NCI-H187 (cell line): ENCODE measurements around the gene GNAZ.

Source experiments
- DNase-seq, 2 experiments: peaks; one replicate each; lab custom pipeline; 2025; lab: John Stamatoyannopoulos, UW

GNAZ gene

DNA sequence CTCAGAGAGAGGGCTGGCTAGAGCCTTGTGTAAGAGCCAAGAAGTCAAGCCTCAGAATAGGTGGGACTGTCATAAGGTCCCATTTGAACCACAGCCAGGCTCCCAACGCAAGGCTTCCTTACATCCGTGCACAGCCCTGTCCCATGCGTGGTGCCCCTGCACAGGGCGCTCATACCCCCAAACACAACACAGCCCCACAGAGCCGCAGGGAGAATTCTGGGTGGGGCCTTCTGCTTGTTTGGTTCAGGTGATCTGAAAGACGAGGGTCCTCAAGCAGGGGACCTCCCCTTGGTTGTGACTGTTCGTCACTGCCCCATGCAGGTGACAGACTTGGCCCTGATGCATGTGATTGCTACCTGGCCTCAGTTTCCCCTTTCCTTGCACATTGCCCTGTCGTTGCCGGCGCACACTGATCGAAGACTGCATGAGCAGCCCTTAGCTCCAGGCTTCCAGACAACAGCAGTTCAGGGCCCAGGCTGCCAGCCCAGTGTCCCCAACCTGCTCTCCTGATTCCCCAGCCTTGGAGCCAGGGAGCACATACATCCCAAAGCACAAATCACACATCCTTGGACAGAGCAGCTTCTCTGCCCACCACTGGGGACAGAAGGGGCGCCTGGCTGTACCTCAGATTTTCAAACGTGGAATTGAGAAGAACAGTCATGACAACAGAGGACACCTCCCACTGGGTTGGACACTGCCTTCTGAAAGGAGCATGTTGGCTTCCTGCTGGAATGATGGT lies 22.1 kb downstream of the GNAZ start:
- no peak for DNase-seq

DNA sequence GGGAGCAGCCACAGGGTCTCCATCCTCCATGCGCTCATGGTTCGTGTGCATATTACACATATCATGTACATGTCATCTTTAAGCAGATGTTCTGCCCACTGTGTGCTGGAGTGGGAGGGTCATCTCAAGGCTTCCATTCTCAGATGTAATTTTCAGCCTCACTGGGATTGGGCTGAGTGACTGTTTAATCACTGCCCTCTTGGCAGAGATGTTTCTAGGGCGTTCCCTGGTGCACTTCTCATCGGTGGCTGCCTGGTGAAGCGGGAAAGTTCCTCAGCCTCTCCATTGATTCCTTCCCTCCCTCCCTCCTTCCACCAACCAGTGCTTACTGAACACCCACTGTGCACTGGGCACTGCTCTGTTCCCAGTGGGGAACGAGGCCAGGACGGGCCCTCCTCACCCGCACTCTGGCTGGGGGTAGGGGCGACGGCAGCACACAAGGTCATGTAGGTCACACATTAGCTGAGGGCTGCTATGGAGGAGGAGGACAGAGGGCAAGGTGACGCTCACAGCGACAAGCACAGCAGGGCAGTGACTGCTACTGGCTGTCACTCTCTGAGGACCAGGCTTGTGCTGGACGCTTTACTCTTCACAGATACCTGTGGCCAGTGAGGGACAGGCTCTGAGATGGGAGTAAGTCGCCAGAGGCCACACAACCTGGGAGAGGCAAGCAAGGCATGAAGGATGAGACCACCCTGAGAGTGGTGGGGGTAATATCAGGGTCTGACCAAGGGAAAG lies 22.9 kb downstream of the GNAZ start:
- DNase-seq, result no peak

DNA sequence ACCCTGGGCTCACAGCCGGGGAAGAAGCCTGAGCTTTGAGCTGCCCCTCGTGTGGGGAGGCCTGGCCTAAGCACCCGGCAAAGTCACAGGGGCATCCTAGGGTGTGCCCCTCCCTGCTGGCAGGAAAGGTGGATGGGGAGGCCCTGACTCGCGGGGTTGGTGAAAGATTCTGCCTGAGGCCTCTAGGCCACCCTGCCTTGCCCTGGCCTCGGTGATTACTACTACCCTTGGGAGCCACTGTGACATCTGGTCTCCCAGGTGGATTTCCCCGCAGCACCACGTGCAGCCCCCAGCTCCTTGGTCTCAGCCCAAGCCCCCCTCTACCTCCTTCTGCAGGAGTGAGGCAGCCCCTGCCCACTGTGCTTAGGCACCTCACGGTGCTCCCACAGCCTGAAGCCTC lies 23.9 kb downstream of the GNAZ start:
- no peak for DNase-seq

DNA sequence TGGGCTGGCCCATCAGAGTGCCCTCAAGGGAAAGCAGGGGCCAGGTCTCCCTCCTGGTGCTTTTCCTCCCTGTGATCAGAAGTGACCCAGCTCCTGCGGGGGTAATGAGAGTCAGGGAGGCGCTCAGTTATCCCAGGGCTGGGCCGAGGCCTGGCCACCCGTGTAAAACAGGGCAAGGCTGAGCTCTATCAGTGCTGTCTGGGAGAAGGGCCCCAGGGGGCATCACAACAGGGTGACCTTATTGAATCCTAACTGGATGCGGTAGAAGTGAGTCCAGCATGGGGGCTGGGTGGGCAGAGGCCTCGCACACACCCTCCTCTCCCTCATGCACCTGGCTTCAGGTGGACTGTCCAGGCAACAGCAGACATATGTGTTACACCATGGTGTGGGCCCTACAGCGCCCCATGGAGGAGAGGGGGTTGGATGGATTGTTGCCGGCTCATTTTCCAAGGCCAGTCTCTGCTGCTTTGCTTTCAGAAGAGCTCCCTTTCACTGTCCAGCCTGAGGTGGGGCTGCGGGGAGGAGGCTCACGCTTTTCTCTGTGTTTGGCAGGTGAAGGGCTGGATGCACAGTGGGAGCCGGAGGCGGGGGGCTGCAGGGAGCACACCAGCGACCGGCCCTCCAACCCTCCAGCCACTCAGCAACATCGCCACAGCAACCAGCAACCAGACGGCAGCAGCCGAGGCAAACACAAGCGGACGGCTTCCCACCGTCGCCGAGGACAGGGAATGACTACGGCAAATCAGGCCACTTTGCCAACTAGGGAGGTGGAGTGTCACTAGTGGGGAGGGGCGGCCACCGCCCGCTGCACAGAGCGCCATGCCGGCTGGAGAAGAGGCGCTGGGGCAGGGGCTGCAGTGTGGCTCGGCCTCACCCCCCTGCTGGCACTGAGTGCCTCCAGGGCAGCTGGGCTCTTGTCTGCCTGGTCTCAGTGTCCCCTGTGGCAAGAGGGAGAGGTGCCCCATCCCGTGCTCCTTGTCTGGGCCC lies 24.7 kb downstream of the GNAZ start:
- DNase-seq, result no peak

DNA sequence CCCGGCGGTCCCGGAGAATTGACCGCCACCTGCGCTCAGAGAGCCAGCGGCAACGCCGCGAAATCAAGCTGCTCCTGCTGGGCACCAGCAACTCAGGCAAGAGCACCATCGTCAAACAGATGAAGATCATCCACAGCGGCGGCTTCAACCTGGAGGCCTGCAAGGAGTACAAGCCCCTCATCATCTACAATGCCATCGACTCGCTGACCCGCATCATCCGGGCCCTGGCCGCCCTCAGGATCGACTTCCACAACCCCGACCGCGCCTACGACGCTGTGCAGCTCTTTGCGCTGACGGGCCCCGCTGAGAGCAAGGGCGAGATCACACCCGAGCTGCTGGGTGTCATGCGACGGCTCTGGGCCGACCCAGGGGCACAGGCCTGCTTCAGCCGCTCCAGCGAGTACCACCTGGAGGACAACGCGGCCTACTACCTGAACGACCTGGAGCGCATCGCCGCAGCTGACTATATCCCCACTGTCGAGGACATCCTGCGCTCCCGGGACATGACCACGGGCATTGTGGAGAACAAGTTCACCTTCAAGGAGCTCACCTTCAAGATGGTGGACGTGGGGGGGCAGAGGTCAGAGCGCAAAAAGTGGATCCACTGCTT lies 25.5 kb downstream of the GNAZ start:
- no peak for DNase-seq

DNA sequence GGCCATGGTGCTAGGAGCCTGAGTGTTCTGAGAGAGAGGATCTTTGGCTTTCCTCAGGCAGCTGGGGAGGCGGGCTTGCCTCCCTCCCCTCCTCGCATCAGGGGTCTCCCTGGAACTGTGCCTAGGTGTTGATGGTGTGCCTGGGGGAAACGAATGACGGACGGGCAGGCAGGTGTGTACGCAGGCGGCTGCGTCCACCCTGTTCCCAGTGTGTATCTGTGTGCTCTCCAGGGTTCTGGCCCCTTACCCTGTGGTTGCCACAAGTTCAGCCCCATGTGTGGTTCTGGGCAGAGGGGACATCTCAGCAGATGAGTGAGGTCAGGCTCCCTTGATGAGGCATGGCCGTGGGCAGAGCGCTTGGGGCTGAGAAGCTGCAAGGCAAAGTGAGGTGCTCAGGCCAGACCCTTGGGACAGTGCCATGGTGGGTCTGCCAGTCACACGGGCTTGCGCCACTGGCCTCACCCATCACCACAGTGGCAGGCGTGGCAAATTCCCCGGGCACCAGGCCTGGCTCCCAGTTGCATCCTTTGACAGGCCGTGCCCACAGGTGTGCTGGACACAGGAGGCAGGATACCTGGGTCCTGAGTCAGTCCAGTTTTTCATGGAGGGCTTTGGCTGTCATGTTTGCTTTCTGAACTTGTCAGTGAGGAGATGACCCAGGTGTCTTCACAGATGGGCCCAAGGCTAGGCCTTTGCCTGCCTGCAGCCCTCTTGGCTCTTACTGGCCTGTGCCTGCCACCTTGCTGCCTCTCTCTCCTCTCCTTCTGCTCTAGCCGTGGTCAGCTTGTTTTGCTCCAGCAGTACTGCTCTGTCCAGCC lies 27.3 kb downstream of the GNAZ start:
- no peak for DNase-seq

DNA sequence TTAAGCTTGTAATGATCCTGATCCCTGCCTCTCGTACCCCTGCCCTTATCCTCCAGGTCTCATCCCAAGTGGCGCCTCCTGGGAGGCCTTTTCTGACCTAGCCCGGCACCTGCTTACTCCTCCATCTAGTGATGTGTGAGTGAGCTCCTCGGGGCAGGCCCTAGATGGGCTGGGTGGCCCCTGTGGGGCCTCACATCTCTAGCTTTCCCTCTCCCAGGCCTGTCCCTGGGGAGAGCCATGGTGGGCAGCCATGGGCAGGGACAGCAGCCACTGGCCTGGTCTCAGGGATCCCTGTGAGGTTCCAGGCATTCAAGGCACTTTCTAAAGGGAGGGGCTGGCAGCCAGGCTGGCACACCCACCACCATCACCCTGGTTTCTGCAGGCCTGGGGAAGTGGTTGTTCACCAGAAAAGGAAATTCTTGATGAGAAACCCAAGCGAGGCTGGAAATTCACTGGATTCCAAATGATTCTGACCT lies 27.9 kb downstream of the GNAZ start:
- DNase-seq, result no peak

DNA sequence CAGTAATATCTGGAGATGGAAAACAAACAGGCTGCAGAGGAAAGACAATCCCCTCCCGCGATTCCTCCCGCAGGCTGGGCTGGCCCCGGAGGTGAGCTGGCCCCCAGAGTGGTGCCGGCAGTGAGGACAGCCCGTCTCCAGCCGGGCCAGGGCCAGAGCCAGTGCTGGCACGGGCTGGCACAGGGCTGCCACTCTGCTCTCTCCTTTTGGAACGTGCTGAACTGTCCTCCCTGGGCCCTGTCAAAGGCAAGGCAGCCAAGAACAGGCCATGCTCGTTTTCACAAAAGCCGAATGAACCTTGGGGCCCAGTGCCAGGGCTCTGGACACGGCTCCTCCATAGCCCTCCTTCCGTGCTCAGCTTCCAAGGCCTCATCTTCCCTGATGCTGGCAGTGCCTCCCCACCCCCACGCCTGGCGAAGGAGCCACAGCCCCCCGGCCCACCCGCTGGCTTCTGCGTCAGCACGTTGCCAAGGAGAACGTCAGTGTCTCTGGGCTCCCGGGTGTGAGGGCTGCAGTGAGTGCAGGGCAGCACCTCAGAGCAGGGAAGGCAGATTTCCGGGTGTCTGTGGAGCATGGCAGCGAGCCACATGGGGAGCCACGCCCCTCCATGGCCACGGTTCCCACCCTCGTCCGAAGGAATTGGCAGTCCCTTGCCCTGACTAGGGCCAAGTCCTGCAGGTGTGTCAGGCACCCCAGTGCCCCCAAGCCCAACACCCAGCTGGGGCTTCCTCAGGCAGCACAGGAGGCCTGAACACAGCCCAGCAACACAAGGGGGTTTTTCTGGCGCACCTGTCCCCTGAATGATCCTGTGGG lies 28.6 kb downstream of the GNAZ start:
- no peak for DNase-seq

DNA sequence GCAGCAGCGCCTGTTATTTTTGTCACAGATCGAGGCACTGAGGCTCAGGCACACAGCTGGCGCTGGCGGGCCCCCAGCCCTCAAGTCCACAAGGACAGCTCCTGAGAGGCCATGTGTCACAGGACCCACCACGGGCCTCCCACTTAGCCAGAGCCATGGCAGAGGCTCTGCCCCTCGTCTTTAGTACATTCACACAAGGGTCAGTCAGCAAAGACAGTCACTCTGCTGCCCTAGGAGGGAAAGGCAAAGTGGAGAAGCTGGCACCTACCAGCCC lies 29.1 kb downstream of the GNAZ start:
- no peak for DNase-seq

DNA sequence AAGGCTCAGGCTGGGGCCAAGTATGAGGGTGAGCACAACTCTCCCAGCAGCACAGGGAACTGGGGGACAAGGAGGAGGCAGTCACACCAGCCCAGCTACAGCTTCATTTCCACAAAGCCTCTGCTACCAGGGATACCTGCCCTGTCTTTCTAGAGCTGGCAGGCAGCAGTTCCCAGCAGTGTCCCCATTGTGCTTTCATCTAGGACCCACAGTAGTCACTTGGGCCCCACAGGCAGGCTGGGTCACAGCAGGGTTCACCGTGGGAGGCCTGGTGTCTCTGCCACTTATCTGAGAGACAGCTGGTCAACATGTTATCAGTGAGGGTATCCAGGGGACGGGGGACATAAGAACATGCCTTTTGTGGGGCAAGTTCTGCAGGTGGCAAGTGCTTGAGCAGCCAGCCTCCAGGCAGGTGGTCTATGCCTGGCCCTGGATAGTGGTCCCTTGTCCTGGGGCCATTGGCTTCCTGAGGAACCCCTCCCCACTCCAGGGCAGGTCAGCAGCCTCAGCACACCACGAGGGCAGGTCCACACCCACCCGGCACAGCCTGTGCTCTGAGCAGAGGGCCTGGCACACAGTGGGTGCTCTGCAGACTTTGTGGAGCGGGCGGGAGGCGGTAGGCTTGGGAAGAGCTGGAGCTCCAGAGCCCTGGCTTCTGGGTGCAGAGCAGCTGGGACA lies 29.9 kb downstream of the GNAZ start:
- no peak for DNase-seq

DNA sequence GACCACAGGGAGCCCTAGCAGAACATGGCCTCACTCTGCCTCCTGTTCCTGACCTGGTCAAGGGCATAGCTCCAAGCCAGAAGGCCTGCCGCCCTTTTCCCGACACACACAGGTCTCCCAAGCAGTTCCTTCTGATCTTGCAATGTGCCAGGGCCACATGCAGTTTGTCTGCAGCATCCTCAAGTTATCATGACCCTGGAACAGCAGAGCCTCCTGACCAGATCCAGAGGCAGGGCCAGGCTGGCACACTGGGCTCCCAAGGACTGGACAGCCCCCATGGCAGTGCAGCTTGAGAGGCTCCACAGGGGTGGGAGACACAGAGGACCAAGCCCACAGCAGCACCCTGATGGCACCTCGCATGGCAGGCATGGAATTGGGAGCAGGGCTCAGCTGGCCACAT lies 31.2 kb downstream of the GNAZ start:
- DNase-seq, result no peak

DNA sequence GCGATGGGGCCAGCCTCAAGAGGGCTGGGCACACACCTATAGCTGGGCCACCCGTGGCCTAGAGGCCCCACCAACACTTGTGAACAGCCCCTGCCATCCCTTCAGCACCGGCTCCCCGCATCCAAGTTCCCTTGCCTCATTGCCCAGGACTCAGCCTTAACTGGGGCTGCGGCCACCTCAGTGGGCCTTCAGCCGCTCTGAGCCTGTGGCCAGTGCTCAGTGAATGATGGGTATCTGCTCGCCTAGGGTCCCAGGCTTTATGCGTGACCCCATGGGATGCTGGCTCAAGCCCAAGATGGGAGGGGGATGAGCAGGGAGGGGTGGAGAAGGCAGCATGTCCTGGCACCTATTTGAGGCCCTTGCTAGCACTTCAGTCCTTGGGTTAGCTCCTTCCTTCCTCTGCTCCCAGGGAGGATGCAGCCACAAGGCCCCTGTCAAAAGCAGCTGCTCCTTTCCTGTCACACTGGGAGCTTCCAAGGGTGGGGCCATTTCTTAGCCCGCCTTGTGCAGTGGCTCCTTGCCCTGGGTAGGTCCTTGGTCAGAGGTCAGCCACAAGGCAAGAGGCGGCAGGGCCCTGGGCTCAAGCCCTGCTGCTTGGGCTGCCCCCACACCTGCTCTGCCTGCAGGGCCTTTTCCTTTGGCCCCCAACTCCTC lies 31.8 kb downstream of the GNAZ start:
- DNase-seq, result no peak

DNA sequence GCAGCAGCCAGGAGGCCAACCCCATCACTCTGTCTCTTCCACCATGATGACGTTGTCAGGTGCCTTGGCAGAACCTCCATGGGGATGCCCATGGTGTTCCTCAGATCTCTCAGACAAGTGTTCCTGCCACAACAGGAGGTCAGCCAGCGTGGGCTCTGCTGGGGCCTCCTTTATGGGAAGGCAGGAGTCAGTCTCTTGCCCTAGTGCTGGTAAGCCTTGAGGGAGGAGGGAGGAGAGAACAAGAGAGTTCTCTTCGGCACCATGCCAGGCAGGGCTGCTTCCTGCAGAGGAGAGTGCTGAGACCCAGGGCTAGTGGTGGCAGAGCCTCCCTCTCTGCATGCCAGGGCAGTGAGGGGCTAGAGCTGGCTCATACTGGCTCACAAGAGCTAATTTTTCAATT lies 32.5 kb downstream of the GNAZ start:
- DNase-seq, result no peak

DNA sequence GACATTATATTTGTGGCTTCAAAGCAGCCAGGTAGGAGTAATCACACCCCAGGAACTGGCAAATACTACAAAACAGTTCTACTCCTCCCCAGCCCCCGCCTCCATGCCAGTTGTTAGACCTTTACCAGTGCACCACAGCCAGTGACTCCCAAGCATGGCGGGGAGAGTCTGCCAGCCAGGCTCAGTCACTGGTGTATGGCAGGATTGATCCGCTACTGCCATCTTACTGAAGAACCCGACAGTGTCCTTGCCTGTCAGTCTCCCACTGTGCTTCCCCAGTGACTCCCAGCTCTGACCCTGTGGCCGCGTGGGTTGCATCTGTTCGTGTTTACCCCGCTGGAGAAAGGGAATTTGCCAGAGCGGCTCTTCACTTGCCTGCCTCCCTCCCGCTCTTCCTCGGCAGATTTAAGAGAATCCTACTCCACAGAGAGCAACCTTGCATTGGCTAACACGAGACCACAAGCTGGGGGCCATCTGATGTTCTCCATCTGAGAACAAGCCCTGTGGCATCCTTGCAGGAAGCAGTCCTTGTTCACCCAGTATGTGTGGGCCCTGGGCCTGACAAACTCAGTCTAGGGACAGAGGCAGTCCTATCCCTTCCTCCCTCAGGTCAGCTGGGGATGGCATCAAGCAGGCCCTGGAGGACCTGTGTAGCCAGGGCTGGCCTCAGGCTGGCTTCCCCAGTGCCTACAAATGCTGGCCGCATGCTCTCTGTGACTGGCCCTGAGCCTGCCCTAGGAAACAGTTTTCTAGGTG lies 33.1 kb downstream of the GNAZ start:
- no peak for DNase-seq

DNA sequence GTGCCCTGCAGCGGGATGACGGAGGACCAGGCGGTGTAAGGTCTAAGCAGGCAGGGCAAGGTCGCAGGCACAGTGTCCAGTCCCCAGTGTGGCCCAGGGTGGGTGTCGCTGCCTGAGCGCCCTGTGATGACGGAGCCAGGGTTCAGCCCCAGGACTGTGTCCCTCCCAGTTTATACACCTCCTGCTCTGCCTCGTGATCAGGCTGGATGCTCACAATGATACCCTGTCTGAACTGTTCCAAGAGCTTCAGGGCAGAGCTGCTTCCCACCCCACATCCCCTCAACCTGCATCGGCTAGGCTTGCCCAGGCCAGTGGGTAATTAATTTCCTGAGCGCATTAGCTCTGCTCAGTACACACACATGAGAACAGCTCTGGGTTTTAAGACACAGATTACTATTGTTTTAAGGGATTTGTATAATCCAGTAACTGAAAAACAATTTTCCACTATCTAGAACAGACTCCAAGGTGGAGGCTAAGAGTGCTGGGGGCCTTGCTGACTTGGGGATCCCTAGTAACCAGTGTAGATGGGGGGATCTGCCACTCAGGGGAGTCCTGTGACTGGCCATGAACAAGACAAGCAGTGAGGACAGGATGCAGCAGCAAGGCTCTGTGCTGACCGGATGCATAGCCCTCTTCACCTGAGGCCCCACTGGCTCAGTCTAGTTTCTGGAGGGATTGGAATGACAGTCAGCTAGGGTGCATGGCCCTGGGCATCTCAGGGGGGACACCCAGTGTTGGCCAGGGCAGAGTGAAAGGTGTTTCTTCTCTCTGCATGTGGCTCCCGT lies 34.1 kb downstream of the GNAZ start:
- DNase-seq, result no peak

DNA sequence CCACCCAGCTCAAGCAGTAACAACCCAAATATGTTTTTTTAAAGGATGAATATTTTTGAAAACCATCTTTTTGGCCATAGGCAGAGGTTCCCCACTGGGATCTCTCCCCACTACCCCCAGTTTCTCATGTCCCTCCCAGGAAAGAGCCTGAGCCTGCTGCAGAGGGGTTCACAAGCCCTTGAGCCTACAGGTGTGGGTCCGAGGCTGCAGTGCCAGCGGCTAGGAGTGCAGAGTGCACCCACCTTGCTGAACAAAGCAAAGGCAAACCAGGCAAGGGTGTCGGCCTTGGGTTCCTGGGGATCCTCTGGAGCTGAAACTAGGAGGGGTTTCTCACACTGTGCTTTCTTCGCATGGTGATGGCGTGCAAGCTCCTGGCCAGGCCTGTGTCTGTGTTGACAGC lies 35.0 kb downstream of the GNAZ start:
- no peak for DNase-seq

DNA sequence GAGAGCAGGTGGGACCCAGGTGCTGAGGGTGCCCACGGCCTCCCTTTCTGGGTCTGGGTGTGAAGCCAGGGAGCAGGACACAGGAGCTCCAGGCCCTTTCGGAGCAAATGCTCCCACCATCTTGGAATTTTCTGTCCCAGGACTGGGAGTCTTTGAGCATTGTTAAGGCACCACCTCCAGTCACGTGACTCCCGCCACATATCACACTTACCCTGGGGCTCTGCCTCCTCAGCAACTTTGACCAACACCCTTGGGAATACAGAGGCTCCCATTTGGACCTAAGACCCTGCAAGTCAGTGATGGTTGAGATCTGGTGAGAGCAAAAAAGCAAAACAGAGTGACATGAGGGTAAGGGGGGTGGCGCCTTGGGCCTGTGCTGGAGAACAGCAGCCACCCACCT lies 35.6 kb downstream of the GNAZ start:
- DNase-seq, result no peak

DNA sequence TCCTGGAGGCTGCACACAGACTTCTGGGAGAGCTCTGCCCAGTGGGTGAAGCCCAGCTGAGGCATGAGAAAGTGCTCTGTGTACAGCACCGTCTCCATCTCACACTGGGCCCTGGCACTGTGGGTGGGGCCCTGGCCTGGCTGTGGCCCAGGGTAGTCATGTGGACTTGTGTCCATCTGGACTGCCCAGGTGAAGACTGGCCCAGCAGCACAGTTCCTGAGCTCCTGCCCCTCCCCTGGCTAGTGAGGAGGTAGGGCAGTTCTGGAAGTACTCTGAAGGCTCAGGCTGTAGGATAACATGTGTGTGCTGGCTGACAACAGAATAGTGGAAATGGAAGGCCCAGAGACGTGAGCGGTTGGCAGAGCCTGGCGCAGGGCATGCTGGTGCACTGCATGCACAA lies 36.0 kb downstream of the GNAZ start:
- no peak for DNase-seq
